GM23248 (cell line): ENCODE measurements around the gene DUSP28. TPM values are rescaled to one million over a fixed set of nuclear protein-coding genes. Genes with fewer than 3 reads are reported as not detected.

Source experiments
- DNase-seq: peaks from one replicate; pipeline ENCODE4 v3.0.0-alpha.2; 2015
- H2AFZ ChIP-seq: fragments of 200-600 bp; sonication (generic); 2 replicates; pipeline ENCODE4 v1.6.1; 2016; ENCODE audit warnings: antibody characterized with exemption
- H3F3A ChIP-seq: fragments of 200-600 bp; sonication (generic); 2 replicates; pipeline ENCODE4 v1.6.1; 2016; ENCODE audit warnings: mild to moderate bottlenecking, antibody characterized with exemption, mixed run types; ENCODE audit not compliant: insufficient read depth
- H3K27ac ChIP-seq: fragments of 200-600 bp; sonication (generic); 2 replicates; pipeline ENCODE4 v1.5.1; 2016; ENCODE audit warnings: mild to moderate bottlenecking
- H3K27me3 ChIP-seq: fragments of 200-600 bp; sonication (generic); replicated peaks from 2 replicates; pipeline ENCODE4 v1.6.1; 2016; ENCODE audit warnings: mild to moderate bottlenecking; ENCODE audit not compliant: insufficient read depth
- H3K36me3 ChIP-seq: fragments of 200-600 bp; sonication (generic); 2 replicates; pipeline ENCODE4 v1.6.1; 2016; ENCODE audit warnings: low read depth, mild to moderate bottlenecking
- H3K4me1 ChIP-seq: fragments of 200-600 bp; sonication (generic); 2 replicates; pipeline ENCODE4 v1.6.1; 2016; ENCODE audit warnings: mild to moderate bottlenecking; ENCODE audit not compliant: insufficient read depth
- H3K4me2 ChIP-seq: fragments of 200-600 bp; sonication (generic); one replicate; pipeline ENCODE4 v1.6.1; 2016; ENCODE audit warnings: mild to moderate bottlenecking; ENCODE audit not compliant: unreplicated experiment
- H3K4me3 ChIP-seq: fragments of 200-600 bp; sonication (generic); 2 replicates; pipeline ENCODE4 v1.5.1; 2016; ENCODE audit warnings: mild to moderate bottlenecking
- H3K79me2 ChIP-seq: fragments of 200-600 bp; sonication (generic); 2 replicates; pipeline ENCODE4 v1.6.1; 2016; ENCODE audit warnings: mild to moderate bottlenecking; ENCODE audit not compliant: insufficient read depth
- H3K9ac ChIP-seq: fragments of 200-600 bp; sonication (generic); 2 replicates; pipeline ENCODE4 v1.6.1; 2016; ENCODE audit warnings: mild to moderate bottlenecking
- H3K9me2 ChIP-seq: fragments of 200-600 bp; sonication (generic); 2 replicates; pipeline ENCODE4 v1.6.1; 2016; ENCODE audit warnings: mixed run types, mild to moderate bottlenecking, moderate library complexity; ENCODE audit not compliant: insufficient read depth
- H3K9me3 ChIP-seq: fragments of 200-600 bp; sonication (generic); one replicate; pipeline ENCODE4 v1.6.1; 2017; ENCODE audit warnings: low read depth
- H4K20me1 ChIP-seq: fragments of 200-600 bp; sonication (generic); 2 replicates; pipeline ENCODE4 v1.6.0; 2016; ENCODE audit not compliant: insufficient read depth
- EZH2 ChIP-seq: fragments of 200-600 bp; sonication (generic); IDR thresholded peaks from 2 replicates; pipeline ENCODE4 v1.6.1; 2018; ENCODE audit warnings: antibody characterized with exemption, mild to moderate bottlenecking; ENCODE audit not compliant: insufficient read depth, poor library complexity, severe bottlenecking
- EZH2phosphoT487 ChIP-seq: fragments of 200-600 bp; sonication (generic); IDR thresholded peaks from 2 replicates; pipeline ENCODE4 v1.6.1; 2018; ENCODE audit warnings: antibody characterized with exemption, moderate library complexity, mild to moderate bottlenecking, low read depth; ENCODE audit not compliant: insufficient read depth
- WGBS, 2 experiments: methylation state at CpG; one replicate each; pipeline ENCODE4 v1.1.6; 2015 to 2017; ENCODE audit warnings: low lambda C conversion rate in 2 of 2, low coverage in 1 of 2; ENCODE audit errors: missing lambda C conversion rate in 2 of 2; 5-methylcytosine and 5-hydroxymethylcytosine counted together
- in situ Hi-C: fragments of 300-500 bp; cut with MboI; formaldehyde crosslinking; loops from 2 replicates; pipeline ENCODE4 v1.15.0; 2020
- polyA plus RNA-seq: library from polyadenylated mRNA; unstranded; fragments of >200 nt; fragmentation: Nextera tagmentation; extraction: Ambion mirVana; gene quantifications from 2 replicates; pipeline ENCODE4 v1.2.1, GENCODE V29; 2016
- total RNA-seq: library from RNA; depleted of rRNA; stranded (reverse); fragments of >200 nt; shearing (Covaris generic); gene quantifications from 2 replicates; pipeline ENCODE4 v1.2.3, GENCODE V29; 2014

Gene DUSP28
- total and polyA plus RNA-seq, 2 experiments from 2014 or later = 3.2 to 4.9 TPM

DNA sequence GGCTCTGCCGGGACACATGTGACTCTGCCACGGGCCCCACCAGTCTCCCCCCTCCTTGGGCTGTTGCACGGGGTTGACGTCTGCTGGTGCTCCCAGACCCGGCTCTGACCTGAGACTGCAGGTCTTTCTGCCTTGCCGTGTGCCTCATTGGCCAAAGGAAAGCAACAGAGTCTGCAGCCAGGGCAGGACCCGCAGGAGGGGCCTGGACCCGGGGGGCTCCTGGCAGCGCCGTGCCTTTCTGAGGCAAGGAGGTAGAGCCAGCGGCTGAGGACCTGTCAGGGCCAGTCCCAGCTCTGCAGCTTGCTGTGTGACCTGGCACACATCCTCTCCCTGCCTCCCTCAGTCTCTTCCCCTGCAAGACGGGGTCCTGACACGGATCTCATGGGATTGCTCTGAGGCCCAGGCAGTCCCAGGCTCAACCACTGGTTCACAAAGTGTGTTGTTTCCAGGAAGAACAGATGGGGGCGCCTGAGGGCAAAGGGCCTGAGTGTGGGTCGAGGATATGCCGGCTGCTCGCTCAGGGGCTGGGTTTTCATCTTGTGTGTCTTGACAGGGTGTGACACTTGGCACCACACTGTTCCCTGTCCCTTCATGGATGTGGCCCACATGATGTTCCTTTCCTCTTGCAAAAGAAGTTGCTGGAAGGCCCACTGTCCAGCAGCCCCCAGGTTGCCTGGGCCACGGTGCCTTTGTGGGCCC is 35.4 kb downstream of the DUSP28 start:
- 67 to 80% methylated on average over 12 to 18 of the region's 18 CpGs for WGBS, 2 experiments
- H3F3A ChIP-seq = no peaks in the 10 kb centered on the region
- no peak overlapping the region for H3K9ac ChIP-seq
- no peaks in the 10 kb centered on the region for H3K27me3 ChIP-seq
- no peak overlapping the region for H3K4me2 ChIP-seq
- H3K79me2 ChIP-seq = no peaks in the 10 kb centered on the region
- H2AFZ ChIP-seq = no peak overlapping the region
- no peaks in the 10 kb centered on the region; the same call in 1 of the 2 replicates for H3K36me3 ChIP-seq
- no peaks in the 10 kb centered on the region for H3K9me2 ChIP-seq
- H4K20me1 ChIP-seq = no peaks in the 10 kb centered on the region
- H3K9me3 ChIP-seq = no peaks in the 10 kb centered on the region
- H3K4me3 ChIP-seq = no peak overlapping the region
- DNase-seq = peak; percentile 31
- TF ChIP-seq EZH2 (no peak), EZH2phosphoT487 (no peak)
- H3K27ac ChIP-seq = no peak overlapping the region
- no peaks in the 10 kb centered on the region for H3K4me1 ChIP-seq
- in situ Hi-C loops = no loop called here

DNA sequence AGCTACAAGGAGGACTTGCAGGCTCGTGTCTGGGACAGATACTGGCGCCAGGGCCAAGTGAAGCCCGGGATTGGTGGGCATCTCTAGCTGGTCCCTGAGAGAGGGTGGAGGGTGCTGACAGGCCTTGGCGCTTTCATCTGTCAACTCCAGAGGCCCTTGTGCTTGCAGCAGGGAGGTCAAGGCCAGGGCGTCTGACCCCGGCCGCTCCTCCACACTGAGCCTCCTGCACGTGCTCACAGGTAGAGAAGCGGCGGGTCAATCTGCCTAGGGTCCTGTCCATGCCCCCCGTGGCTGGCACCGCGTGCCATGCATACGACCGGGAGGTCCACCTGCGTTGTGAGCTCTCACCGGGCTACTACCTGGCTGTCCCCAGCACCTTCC is 35.9 kb downstream of the DUSP28 start:
- 88 to 89% methylated on average over 17 of the region's 17 CpGs for WGBS, 2 experiments
- in situ Hi-C loops = no loop called here
- H3K9me2 ChIP-seq = no peaks in the 10 kb centered on the region
- no peak overlapping the region for H3K4me2 ChIP-seq
- no peak for DNase-seq
- no peak overlapping the region for H3K9ac ChIP-seq
- no peaks in the 10 kb centered on the region for H3K79me2 ChIP-seq
- no peaks in the 10 kb centered on the region for H4K20me1 ChIP-seq
- H3K4me1 ChIP-seq = no peaks in the 10 kb centered on the region
- no peak for TF ChIP-seq EZH2
- TF ChIP-seq EZH2phosphoT487 = no peak
- no peaks in the 10 kb centered on the region; the same call in 1 of the 2 replicates for H3K36me3 ChIP-seq
- H3K9me3 ChIP-seq = no peaks in the 10 kb centered on the region
- no peak overlapping the region for H2AFZ ChIP-seq
- H3K27ac ChIP-seq = no peak overlapping the region
- H3K27me3 ChIP-seq = no peaks in the 10 kb centered on the region
- no peaks in the 10 kb centered on the region for H3F3A ChIP-seq
- H3K4me3 ChIP-seq = no peak overlapping the region

DNA sequence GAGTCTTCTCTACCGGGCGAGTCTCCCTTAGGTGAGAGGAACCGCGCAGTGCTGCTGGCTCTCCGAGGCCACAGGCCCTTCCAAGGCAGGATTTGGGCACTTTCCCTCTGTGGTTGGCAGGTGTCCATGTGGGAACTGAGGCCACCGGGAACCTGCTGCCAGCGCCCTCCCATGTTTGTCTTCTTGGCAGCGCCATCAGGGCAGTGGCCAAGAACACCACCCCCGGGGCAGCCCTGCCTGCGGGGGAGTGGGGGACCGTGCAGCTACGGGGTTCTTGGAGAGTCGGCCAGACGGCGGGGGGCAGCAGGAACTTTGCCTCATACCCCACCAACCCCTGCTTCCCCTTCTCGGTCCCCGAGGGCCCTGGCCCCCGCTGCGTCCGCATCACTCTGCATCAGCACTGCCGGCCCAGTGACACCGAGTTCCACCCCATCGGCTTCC is 36.4 kb downstream of the DUSP28 start:
- Histone ChIP-seq H3K27me3 (no peaks in the 10 kb centered on the region), H3K4me1 (no peaks in the 10 kb centered on the region), H3F3A (no peaks in the 10 kb centered on the region), H3K9me2 (no peaks in the 10 kb centered on the region), H3K4me3 (no peak overlapping the region), H4K20me1 (no peaks in the 10 kb centered on the region), H3K4me2 (no peak overlapping the region), H3K36me3 (no peaks in the 10 kb centered on the region; the same call in 1 of the 2 replicates), H3K27ac (no peak overlapping the region), H3K9me3 (no peaks in the 10 kb centered on the region), H3K79me2 (no peaks in the 10 kb centered on the region), H3K9ac (no peak overlapping the region), H2AFZ (no peak overlapping the region)
- 88 to 90% methylated on average over 19 to 23 of the region's 23 CpGs for WGBS, 2 experiments
- in situ Hi-C loops = no loop called here
- no peak for TF ChIP-seq EZH2phosphoT487
- no peak for TF ChIP-seq EZH2
- no peak for DNase-seq

DNA sequence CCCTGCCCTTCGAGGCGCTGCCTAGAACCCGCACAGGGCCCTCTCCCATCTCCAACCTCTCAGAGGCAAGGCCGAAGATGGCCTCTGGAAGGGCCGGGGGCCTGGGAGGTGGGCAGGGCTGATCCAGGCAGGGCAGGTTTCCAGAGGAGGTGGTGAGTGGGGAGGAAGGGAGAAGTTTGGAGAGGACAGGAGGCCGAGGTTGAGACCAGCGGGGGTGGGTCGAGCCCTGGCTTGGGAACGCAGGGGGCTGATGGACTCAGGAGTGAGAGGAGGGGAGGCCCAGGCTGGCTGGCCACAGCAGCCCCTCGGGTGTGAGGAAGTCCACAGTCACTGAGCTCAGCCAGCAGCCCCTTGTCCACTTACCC is 36.9 kb downstream of the DUSP28 start:
- Histone ChIP-seq H3K27me3 (no peaks in the 10 kb centered on the region), H3F3A (no peaks in the 10 kb centered on the region), H3K36me3 (no peaks in the 10 kb centered on the region; the same call in 1 of the 2 replicates), H3K4me3 (no peak overlapping the region), H4K20me1 (no peaks in the 10 kb centered on the region), H3K9ac (no peak overlapping the region), H3K4me2 (no peak overlapping the region), H3K4me1 (no peaks in the 10 kb centered on the region), H3K27ac (no peak overlapping the region), H2AFZ (no peak overlapping the region), H3K79me2 (no peaks in the 10 kb centered on the region), H3K9me3 (no peaks in the 10 kb centered on the region), H3K9me2 (no peaks in the 10 kb centered on the region)
- in situ Hi-C loops = no loop called here
- TF ChIP-seq EZH2 (no peak), EZH2phosphoT487 (no peak)
- DNase-seq = no peak
- 95 to 100% methylated on average over 5 to 10 of the region's 10 CpGs for WGBS, 2 experiments
